OCI-LY7 (cell line): Measurements from ENCODE around the gene PRKG1.

ENCODE experiments used
- EZH2phosphoT487 ChIP-seq: fragments of 200-600 bp; sonication (generic); IDR thresholded peaks from 2 replicates; pipeline ENCODE4 v1.6.1; 2018; ENCODE audit warnings: low read depth, borderline replicate concordance, mild to moderate bottlenecking, mixed run types, antibody characterized with exemption, low read length, moderate library complexity, mixed read lengths
- TF ChIP-seq, protein P1 (sequence below): fragments of 200-600 bp; sonication (generic); conservative IDR thresholded peaks from 2 replicates; pipeline ENCODE4 v1.5.1; 2014; ENCODE audit warnings: mild to moderate bottlenecking, antibody characterized with exemption, low read length, moderate library complexity, mixed read lengths

DNA sequence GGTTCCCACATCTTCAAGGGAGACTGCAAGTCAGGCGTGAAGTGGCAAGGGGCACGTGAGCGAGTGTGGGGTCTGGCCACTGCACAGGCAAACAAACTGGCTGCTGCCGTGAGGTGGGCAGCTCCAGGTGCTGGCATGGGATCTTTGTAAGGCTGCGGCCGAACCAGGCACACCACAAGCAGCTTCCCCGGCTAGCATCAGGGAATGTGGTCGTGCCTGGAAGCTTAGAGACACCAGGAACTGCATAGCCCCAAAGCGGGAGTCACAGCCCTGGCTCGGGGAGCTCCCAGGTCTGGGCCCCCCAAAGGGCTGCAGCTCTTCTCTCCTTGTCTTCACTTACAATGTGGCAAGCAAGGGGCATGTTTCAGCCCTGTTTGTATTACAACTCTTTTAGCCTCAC lies 988.9 kb downstream of the PRKG1 start:
- TF ChIP-seq, protein P1, sequence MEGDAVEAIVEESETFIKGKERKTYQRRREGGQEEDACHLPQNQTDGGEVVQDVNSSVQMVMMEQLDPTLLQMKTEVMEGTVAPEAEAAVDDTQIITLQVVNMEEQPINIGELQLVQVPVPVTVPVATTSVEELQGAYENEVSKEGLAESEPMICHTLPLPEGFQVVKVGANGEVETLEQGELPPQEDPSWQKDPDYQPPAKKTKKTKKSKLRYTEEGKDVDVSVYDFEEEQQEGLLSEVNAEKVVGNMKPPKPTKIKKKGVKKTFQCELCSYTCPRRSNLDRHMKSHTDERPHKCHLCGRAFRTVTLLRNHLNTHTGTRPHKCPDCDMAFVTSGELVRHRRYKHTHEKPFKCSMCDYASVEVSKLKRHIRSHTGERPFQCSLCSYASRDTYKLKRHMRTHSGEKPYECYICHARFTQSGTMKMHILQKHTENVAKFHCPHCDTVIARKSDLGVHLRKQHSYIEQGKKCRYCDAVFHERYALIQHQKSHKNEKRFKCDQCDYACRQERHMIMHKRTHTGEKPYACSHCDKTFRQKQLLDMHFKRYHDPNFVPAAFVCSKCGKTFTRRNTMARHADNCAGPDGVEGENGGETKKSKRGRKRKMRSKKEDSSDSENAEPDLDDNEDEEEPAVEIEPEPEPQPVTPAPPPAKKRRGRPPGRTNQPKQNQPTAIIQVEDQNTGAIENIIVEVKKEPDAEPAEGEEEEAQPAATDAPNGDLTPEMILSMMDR, result no peak
- no peak for TF ChIP-seq EZH2phosphoT487
